Thyroid gland (tissue), 4 donors: ENCODE results near the gene CPT1C. TPM values are rescaled to one million over a fixed set of nuclear protein-coding genes. Genes with fewer than 3 reads are reported as not detected.

Experiments
- DNase-seq, 2 donors: peaks; one replicate each; pipeline ENCODE4 v3.0.0-alpha.2; 2019
- H3K27ac ChIP-seq, 3 donors: fragments of 200-600 bp; sonication (generic); 1 replicate in 2 of 3; 2 replicates in 1 of 3; pipeline ENCODE4 v1.5.1; 2016 to 2019; ENCODE audit warnings: mild to moderate bottlenecking in 1 of 3, moderate library complexity in 1 of 3
- H3K27me3 ChIP-seq: fragments of 200-600 bp; sonication (generic); one replicate; pipeline ENCODE4 v1.5.1; 2019
- H3K36me3 ChIP-seq, 2 donors: fragments of 200-600 bp; sonication (generic); one replicate each; pipeline ENCODE4 v1.5.1; 2016 to 2019
- H3K4me1 ChIP-seq, 2 donors: fragments of 200-600 bp; sonication (generic); one replicate each; pipeline ENCODE4 v1.5.1; 2017 to 2019
- H3K4me3 ChIP-seq, 3 donors: fragments of 200-600 bp; sonication (generic); replicated peaks in 1 of 3; 1 replicate in 2 of 3; 2 replicates in 1 of 3; pipeline ENCODE4 v1.5.1; 2016; ENCODE audit warnings: mild to moderate bottlenecking in 1 of 3
- H3K9me3 ChIP-seq: fragments of 200-600 bp; sonication (generic); one replicate; pipeline ENCODE4 v1.5.1; 2017
- POLR2A ChIP-seq, 2 donors: fragments of 450-650 bp; IDR thresholded peaks; one replicate each; pipeline ENCODE4 v1.6.1; 2017; ENCODE audit warnings: antibody characterized with exemption in 2 of 2, mild to moderate bottlenecking in 2 of 2, moderate library complexity in 1 of 2
- WGBS, 2 donors: methylation state at CpG; one replicate each; pipeline ENCODE4 v1.1.5; 2017; 5-methylcytosine and 5-hydroxymethylcytosine counted together
- intact Hi-C: fragments of 100-400 bp; cut with DNase I; formaldehyde crosslinking; loops from one replicate; pipeline ENCODE4 v1.15.1; 2023
- total RNA-seq, 4 donors: library from RNA; depleted of rRNA; stranded (reverse); fragments of >200 nt; gene quantifications; one replicate each; pipeline ENCODE4 v1.2.3, GENCODE V29; 2016
- TF ChIP-seq, protein P1 (sequence below), 6 experiments: fragments of 200-600 bp in 3 of 6; fragments of 450-650 bp in 3 of 6; sonication (generic) in 3 of 6; IDR thresholded peaks; one replicate each; pipeline ENCODE4 v1.5.1; 2016 to 2019; ENCODE audit warnings: antibody characterized with exemption in 6 of 6, mild to moderate bottlenecking in 2 of 6, inconsistent platforms in 1 of 6, moderate library complexity in 1 of 6

CPT1C gene
- total RNA-seq, 4 donors from 2014 or later, result 1.9 to 3.9 (median 2.6) TPM

DNA sequence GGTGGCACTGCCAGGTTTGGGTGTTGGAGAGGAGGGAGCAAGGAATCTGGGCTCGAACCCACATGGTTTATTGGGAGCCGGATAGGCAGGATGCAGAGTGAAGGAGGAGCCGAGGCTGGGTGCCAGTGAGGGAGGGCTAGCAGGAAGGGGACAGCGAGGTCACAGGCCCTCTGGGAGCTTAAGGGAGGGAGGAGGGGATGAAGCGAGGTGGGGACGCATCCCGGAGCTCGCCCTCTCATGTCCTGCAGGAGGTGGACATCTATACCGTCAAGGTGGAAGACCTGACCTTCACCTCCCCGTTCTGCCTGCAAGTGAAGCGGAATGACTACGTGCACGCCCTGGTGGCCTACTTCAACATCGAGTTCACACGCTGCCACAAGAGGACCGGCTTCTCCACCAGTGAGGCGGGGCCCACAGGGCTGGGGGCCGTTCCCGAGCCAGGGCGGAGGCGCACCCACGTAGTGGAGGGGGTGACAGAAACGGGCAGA, 5.0 kb upstream of the CPT1C start:
- intact Hi-C loops, result no loop called here
- H3K4me3 ChIP-seq, result no peak overlapping the region
- H3K9me3 ChIP-seq, result no peaks in the 10 kb centered on the region
- peaks cover under 1 to 17% of the 10 kb centered on the region in 2 donors for H3K4me1 ChIP-seq
- no peak overlapping the region for H3K27ac ChIP-seq
- no peak for DNase-seq
- no peaks in the 10 kb centered on the region for H3K27me3 ChIP-seq
- H3K36me3 ChIP-seq, result peaks cover 42 to 60% of the 10 kb centered on the region in 2 donors
- TF ChIP-seq, protein P1, sequence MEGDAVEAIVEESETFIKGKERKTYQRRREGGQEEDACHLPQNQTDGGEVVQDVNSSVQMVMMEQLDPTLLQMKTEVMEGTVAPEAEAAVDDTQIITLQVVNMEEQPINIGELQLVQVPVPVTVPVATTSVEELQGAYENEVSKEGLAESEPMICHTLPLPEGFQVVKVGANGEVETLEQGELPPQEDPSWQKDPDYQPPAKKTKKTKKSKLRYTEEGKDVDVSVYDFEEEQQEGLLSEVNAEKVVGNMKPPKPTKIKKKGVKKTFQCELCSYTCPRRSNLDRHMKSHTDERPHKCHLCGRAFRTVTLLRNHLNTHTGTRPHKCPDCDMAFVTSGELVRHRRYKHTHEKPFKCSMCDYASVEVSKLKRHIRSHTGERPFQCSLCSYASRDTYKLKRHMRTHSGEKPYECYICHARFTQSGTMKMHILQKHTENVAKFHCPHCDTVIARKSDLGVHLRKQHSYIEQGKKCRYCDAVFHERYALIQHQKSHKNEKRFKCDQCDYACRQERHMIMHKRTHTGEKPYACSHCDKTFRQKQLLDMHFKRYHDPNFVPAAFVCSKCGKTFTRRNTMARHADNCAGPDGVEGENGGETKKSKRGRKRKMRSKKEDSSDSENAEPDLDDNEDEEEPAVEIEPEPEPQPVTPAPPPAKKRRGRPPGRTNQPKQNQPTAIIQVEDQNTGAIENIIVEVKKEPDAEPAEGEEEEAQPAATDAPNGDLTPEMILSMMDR (IDR thresholded peaks at IDR 0.05), result no peak
- no peak for TF ChIP-seq POLR2A (IDR thresholded peaks at IDR 0.05)
- WGBS, 2 donors, result 81 to 87% methylated on average over 15 to 23 of the region's 23 CpGs

GRCh38 chr19:49686503-49687088, 4.3 kb upstream of the CPT1C start:
- Histone ChIP-seq H3K27me3 (no peaks in the 10 kb centered on the region), H3K36me3 (peaks cover 39 to 56% of the 10 kb centered on the region in 2 donors), H3K4me3 (no peak overlapping the region), H3K9me3 (no peaks in the 10 kb centered on the region), H3K27ac (no peak overlapping the region), H3K4me1 (peaks cover 4 to 17% of the 10 kb centered on the region in 2 donors)
- no peak for TF ChIP-seq POLR2A (IDR thresholded peaks at IDR 0.05)
- TF ChIP-seq, protein P1 (IDR thresholded peaks at IDR 0.05), result no peak
- intact Hi-C loops, result no loop called here
- 80 to 95% methylated on average over 1 to 16 of the region's 27 CpGs for WGBS, 2 donors
- DNase-seq, result no peak

GRCh38 chr19:49687150-49687549, 3.8 kb upstream of the CPT1C start:
- Histone ChIP-seq H3K27me3 (no peaks in the 10 kb centered on the region), H3K27ac (no peak overlapping the region), H3K36me3 (peaks cover 34 to 50% of the 10 kb centered on the region in 2 donors), H3K4me1 (peaks cover 4 to 17% of the 10 kb centered on the region in 2 donors), H3K4me3 (no peak overlapping the region), H3K9me3 (no peaks in the 10 kb centered on the region)
- intact Hi-C loops, result no loop called here
- DNase-seq, result no peak
- no peak for TF ChIP-seq POLR2A (IDR thresholded peaks at IDR 0.05)
- TF ChIP-seq, protein P1 (IDR thresholded peaks at IDR 0.05), result no peak
- 73 to 82% methylated on average over 7 to 11 of the region's 12 CpGs for WGBS, 2 donors

GRCh38 chr19:49687566-49688316, 3.2 kb upstream of the CPT1C start:
- Histone ChIP-seq H3K4me1 (peaks cover 4 to 17% of the 10 kb centered on the region in 2 donors), H3K27ac (no peak overlapping the region), H3K27me3 (no peaks in the 10 kb centered on the region), H3K36me3 (peaks cover 28 to 45% of the 10 kb centered on the region in 2 donors), H3K9me3 (no peaks in the 10 kb centered on the region), H3K4me3 (no peak overlapping the region)
- no peak for DNase-seq
- no peak for TF ChIP-seq POLR2A (IDR thresholded peaks at IDR 0.05)
- TF ChIP-seq, protein P1 (IDR thresholded peaks at IDR 0.05), result no peak
- 69 to 75% methylated on average over 11 to 20 of the region's 26 CpGs for WGBS, 2 donors
- intact Hi-C loops, result no loop called here
